Measurements from ENCODE around the gene FKBP4.

The FKBP4 gene

DNA sequence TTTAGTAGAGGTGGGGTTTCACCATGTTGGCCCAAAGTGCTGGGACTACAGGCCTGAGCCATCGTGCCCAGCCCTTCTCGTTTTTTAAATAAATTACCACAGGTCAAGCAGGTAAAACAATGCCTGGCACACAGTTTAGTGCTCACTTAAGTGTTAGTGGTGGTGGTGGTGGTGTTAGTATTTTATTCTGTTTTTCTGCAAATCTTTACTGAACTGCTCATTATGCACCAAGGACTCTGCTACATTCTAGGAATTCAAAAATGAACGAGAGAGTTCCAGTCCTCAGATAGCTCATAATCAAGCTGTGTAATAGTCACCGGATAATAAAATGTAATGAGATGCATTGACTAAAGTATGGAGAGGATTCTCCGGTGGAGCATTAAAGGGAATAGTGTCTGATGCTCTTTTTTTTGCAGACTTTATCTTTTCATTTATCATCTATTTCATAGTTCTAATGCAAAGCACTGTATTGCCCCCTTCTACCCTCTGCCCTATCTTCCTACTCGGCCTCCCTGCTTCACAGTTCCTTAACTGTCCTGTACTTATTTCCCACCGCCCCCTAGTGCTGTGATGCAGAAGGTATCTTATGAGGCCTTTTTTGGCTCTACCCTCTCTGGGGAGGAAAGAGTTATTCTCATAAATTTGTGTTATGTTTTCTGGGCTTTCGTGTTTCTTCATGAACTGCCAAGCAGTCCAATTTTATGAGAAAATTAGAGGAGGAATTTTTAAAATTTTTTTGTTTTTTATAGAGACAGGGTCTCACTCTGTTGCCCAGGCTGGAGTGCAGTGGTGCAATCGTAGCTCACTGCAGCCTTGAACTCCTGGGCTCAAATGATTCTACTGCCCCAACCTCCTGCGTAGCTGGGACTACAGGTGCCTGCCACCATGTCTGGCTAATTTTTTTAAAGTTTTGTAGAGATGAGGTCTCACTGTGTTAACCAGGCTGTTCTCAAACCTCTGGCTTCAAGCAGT is 18.7 kb downstream of the FKBP4 start:
- DNase-seq = peak; percentile 38

DNA sequence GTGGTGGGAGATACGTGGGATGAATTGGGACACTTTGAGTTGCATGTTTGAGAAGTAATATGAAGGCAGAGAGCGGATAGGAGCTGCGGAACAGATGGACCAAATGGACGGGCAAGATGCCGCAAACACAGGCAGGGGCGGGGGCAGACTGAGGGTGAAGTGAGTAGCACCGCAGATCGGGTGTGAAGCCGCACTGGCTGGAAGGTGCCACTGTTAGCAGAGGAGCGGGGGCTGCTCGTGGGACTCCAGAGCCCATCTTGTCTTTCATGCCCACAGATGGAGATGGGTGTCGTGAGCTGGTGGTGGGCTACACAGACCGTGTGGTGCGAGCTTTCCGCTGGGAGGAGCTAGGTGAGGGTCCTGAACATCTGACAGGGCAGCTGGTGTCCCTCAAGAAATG is 25.0 kb downstream of the FKBP4 start:
- no peak for DNase-seq

DNA sequence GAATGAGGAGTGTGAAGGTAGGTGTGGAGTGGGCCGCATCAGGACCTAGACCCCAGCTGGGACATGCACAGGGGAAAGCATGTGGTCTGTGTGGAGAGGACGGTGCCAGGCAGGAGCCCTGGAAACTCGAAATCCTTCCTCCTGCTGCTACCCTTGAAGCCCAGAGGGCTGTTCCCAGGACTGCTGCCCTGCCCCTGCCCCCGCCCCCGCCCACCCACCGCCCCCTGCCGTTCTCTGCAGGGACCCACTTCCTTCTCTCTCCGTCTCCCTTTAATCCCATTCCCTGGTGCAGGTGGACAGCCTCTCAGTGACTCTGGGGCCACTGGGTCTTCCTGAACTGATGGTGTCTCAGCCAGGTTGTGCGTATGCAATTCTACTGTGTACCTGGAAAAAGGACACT is 25.7 kb downstream of the FKBP4 start:
- DNase-seq = no peak

DNA sequence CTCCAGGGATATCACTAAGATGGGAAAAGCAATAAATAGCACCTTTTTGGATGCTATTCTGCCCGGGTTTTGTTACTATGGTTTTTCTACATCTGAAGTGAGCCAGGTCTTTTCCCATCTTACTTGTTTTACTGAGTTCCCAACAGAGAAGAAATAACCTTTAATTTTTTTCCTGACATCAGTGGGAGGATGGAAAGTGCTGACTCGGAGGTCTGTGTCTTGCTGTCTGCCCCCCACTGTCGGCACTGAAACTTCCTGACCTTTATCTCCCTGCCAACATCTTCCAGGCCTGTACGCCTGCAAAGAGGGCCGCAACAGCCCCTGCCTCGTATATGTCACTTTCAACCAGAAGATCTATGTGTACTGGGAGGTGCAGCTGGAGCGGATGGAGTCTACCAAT is 28.7 kb downstream of the FKBP4 start:
- DNase-seq = no peak

DNA sequence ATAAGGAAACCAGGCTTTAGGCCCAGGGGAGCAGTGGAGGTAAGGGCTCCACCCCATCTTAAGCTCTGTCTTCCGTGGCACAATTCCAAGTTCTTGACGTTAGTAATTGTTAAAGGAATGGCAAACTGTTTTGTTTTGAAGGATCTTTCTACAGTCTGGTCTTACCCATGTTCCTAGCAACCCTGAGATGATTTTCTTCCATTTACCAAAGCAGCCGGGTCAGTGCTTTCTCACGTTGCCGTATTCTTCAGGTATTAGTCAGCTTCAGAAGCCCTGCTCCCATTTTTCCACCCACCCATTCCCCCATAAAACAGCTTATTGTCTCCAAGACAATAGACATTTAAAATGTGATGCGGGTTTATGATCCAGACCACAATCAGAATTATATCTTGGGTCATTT is 29.8 kb downstream of the FKBP4 start:
- no peak for DNase-seq

DNA sequence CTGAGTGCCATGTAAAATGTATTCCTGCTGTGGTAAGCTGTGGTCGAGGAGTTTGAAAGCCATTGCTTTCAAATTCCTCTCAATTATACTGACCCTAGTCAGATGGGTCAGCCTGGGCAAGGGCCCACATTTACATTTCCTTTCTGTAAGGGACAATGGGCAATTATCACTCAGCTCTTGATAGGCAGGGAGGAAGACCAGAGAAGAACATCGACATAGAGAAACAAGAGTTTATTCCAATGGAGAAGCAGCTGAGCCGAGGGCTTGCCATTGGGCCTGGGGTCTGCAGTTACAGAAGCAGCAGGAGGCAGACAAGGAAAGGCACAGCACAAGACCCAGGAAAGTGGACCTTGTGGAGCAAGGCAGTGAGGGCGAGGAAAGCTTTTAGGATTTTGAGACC is 30.4 kb downstream of the FKBP4 start:
- DNase-seq = no peak

DNA sequence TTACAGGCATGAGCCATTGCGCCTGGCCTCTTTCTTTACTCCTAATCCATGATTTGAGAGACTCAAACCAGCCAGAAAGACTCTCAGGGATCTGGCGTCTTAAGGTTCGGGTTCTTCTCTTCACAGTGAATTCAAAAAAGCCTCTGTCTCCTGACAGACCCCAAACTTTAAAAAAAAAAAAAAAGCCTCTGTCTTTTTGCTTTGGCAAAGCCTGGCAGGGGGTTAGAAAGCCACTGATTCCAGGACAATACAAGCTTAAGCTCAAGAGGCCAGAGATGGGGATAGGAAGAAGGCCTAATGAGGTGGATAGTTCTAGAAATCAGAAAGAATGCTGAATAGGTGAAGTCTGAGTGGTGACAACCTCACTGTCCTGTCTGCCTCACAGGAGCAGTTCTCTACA is 31.3 kb downstream of the FKBP4 start:
- no peak for DNase-seq

DNA sequence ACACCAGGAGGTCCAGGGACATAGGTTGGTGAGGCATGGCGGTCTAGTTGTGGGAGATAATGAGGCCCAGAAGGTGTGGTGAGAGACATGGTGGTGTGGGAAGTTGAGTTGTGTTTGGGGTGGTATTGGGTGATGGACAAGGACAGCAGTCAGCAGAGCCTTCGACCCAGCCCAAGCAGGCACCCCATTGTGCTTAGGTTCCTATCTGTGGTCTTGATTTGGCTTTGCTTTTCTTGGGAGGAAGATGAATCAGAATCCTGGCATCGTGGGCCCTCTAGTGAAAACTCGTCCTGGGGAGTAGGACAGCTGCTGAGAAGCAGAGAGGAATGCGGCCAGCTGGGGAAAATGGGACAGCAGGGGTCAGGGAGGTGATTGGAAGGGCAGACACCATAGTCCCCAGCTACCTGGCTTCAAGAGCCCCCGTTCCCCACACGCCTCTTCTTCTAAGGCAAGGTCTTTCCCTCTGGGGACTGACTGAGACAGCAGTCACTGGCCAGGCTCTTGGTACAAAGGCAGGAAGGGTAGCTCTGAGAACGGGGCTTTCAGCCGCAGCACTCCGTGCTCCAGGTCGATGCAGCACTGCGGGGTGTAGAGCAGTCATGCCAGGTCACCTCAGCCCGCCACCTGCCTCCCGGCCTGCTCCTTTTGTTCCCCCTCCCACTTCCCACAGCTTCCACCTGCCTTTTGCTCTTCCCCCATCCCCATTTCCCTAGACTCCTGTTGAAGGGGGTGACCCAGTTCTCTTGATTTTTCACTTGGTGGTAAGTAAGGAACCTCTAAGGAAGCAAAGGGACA is 32.1 kb downstream of the FKBP4 start:
- no peak for DNase-seq

DNA sequence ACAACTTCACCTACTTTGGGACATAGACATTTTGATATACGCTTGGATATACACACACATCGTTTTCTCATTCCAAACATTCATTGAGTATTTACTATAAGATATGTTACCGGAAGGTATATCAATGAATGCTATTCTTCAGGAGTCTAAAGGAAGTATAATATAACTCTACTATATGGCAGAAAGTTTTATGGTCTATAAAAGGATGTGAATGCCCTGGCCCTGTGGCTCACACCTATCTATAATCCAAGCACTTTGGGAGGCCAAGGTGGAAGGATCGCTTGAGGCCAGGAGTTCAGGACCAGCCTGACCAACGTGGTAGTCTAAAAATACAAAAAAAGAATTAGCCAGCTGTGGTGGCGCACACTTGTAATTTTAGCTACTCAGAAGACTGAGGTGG is 34.5 kb downstream of the FKBP4 start:
- no peak for DNase-seq

DNA sequence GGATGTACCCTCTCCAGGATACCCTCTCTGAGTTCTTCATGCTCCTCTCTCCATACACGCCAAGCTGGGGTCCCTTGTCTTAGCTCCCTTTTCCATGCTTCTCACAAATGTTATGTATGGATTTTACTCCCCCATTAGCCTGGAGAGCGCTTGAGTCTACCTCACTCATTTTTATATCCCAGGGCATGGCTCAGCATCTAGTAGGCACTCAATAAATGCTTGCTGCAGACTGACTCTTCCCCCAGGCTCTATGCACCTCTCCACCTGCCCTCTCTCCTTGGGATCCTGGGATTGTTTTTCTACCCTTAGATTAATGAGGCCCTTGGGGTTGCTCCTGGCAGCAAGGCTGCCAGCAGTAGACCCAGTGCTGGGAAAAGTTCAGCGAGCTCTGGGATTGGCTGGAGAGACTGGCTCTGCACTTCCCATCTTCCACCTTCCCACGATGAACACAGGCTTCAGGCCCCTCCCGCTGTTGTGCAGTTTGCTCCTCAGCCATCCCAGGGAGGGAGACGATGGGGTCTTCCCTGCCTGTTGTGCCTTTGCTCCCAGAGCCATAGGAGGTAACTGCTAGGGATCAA is 37.9 kb downstream of the FKBP4 start:
- DNase-seq = no peak

DNA sequence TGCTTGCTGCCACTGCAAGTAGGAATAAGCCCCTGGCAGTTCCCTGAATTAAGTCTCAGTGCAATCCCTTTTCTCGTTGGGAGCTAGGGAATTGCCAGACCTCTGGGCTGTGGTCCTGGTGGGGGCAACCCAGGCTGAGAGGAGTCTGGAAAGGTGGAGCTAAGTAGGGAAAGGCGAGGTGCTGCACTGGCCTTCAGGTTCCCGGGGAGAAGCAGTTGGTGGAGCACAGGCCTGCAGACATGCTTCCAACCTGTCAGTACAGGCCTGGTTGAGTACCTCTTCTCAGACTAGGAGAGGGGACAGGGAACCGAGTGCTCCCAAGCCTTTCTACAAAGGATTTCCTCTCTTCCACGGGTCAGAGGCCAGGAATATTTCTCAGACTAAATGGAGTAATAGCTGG is 38.6 kb downstream of the FKBP4 start:
- no peak for DNase-seq

DNA sequence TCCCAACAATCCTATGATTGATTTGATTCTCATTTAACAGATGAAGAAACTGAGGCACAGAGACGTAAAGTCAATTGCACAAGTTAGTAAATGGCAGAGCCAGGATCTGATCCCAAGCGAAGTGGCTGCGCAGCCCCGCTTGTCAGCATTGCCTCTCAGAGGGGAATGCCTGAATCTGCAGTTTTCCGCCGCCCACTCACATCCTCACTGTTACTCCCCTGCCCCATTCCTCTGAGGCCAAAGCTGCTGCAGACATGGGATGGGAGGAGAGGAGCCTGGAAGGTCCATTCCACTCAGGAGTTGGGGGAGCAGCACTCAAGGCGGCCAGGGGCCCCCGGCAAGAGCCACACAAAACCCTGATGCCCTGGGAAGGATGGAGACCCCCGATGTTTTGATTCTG is 39.0 kb downstream of the FKBP4 start:
- no peak for DNase-seq

DNA sequence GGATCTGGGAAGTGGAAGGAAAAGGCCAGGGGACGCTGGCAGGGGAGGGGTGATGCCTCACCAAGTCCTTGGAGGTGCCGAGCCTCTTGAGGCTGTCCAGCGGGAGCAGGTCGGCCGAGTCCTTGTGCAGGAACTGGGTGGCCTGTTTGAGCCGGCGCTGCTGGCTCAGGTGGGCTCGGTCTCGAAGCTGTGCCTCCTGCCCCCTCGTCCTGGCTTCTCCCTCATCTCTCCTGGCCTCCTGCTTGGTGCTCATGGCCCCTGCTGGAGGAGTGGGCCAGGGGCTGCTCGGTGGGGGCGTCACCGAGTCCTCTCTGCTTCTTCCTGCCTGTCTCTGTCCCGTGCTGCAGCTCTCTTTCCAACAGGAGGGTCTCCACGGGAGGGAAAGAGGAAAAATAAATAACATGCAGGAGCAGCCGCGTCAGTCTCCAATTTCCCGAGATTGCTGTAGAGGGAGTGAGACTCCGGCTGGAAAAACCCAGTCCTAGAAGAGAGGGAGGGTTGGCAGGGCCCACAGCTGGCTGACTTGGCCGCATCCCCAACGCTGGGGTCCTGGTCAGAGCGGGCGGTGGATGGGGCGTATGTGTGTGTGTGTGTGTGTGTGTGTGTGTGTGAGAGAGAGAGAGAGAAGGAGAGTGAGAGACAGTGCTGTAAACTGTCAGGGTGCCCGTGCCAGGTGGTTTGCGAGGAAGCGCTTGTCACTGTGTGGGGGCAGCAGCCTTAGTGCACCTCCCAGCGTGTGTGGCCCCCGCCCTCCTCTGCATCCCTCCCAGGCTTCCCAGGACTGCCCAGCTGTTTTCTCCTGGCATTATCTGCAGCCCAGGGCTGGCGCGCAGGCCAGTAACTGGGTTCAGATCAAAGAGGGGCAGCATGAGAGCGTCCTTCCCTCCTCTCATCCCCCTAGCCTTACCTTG is 40.1 kb downstream of the FKBP4 start, which contains the start of gene NRIP2:
NRIP2 (minus strand) TSS at position 455 of the 911 bp plus-strand sequence; CDS start at position 403, 52 bp downstream.
- no peak for DNase-seq

DNA sequence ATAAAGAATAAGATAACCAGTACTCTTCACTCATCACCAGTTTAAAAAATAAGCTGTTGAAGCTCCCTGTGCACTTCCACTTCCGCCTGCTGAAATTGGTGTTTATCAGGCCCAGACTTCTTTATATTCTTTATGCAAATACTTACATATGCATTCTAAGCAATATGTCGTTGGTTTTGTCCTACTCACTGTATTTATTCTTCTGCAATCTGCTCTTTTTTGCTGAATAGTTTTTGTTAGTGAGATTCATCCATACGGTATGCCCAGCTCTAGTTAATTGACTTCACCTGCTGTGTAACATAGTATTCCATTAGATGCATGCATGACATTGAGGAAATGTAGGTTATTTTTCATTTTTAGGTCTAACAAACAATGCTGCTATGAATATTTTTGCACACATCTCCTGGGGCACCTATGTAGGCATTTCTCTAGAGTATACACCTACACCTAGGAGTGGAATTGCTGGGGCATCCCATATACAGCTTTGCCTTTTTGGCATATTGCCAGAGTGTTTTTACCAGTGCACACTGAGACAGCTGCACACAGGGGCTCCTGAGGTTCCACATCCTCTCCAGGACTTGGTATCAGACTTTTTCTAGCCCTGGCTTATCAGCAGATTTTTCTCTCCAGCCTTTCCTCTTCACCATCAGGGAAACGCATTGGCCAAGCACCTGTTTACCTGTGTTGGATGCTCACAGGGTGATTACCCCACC is 41.1 kb downstream of the FKBP4 start:
- DNase-seq = no peak

DNA sequence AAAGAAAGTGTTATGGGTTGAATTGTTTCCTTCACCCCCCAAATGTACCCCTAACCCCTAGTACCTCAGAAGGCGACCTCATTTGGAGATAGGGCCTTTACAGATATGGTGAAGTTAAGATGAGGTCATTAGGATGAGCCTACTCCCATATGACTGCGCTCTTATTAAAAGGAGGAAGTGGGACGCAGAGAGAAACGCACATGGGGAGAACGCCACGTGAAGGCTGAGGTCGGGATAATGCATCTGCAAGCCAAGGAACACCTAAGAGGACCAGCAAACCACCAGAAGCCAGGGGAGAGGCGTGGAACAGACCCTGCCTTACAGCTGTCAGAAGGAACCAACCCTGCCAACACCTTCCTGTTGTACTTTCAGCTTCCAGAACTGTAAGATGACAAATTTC is 41.8 kb downstream of the FKBP4 start:
- DNase-seq = no peak

DNA sequence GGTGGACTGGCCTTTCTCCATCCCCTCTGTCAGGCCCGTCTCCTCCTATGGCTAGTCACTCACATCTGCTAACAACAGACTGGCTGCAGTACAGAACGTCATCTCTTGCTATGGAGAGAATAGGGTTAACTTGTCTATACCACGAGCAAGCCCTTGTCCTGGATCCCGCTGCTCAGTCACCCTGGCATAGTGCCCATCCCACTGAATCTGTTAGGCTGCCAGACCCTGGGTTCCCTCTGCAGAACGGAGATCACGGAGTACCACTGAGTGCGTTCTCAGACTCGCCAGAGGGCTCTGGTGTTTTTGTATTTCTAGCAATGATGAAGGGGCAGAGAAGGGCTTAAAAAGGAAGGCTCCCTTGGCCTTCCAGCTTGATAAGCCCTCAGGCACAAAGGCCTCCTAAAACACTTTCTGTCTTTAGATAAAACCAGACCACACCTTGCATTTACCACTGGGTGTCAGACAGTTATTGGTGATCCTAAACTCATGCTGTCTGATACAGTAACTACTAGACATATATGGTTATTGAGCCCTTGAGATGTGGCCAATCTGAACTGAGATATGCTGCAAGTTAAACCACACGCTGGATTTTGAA is 46.4 kb downstream of the FKBP4 start:
- no peak for DNase-seq

DNA sequence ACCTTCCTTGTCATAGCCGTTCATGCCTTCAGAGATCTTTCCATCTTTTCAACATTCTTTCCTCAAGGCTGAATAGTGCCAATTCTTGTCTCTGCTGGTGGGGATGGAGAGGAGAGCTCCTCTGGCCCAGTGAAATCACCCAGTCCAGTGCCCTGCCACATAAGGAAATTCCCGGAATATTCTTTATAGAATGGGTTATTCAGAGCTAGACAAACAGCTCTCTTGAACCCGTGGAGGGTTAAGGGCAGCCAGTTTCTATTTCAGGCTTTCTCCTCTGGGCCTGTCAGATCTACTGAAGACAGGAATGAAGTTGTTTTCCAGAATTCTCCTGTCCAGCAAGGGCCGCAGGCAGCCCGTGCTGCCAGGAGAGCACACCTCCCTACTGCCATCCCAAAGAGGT is 48.2 kb downstream of the FKBP4 start:
- DNase-seq = no peak

DNA sequence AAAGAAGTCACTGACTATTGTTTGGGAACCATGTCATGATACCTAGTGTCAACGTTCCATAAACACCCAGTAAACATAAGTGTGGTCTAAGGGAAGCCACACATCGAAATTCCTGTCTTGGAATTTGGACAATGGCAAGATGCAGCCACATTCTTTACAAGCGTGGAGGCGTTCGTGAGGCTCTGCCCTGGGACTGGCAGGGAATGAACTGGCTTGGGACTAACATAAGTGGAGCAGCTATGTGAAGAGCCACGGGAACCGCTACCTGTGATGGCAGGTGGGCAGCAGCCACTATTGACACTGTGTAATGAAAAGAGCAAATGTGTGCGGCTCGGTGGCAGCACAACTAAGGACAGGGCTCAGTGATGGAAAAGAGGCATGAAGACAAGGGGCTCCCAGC is 50.0 kb downstream of the FKBP4 start:
- no peak for DNase-seq

DNA sequence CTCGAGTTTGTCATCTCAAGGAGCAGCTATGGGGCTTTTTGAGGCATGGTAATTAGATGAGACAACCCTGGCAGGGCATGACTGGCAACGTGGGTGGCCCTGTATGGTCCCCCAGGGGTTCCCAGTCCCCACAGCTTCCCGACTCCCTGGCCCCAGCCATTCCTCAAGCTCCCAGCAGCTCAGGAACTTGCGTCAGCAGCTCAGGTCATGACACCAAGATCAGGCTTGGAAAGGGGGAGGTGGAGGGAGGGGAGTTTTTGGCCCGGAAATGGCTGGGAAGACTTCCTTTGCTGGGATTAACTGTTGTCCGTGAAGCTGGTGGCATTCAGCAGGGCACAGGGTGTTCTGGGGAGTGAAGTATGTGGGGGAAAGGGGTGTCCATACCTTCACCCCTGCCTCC is 50.5 kb downstream of the FKBP4 start:
- no peak for DNase-seq

DNA sequence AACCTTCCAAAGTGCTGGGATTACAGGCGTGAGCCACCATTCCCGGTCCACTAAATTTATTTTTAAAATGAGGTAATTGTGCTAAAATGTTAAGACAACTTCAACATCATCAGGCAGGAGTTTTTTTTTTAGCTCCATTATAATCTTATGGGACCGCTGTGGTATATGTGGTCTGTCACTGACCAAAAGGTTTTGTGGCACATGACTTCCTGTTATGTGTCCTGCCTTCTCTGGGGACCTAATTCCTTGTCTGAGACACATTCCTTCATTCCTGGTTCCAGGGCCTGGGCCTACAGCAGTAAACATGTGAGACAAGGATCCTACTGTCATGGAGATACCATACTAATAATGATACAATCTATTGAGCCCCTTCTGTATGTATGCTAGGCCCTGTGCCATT is 57.2 kb downstream of the FKBP4 start:
- DNase-seq = no peak

DNA sequence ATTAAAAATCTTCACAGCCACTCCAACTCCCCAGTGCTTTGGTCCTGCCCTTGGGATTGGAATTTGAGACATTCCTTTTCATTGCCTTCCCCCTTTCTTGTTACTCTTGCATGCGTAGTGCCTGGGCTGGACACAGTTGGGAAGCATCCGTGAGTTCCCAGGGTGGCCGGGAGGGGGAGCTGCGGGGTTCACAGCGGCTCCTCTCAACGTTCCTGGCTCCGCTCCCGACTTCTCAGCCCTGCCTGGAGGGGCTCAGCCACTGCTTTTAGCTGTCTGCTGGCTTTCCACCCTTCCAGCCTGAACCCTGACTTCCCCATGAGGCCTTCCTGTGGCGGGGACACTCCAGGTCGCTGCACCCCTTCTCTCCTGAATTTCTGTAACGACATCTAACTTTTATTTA is 58.9 kb downstream of the FKBP4 start:
- DNase-seq = peak; percentile 23

Measured in activated T-cell treated with anti-CD3 and anti-CD28 coated beads for 4 hours (primary cell).